Testis (tissue), 3 donors: ENCODE data around the gene CPVL. TPM values are rescaled to one million over a fixed set of nuclear protein-coding genes. Genes with fewer than 3 reads are reported as not detected.

Source experiments
- DNase-seq: peaks from one replicate; pipeline ENCODE4 v3.0.0-alpha.2; 2019
- H3K27ac ChIP-seq, 2 donors: fragments of 200-600 bp; sonication (generic); one replicate each; pipeline ENCODE4 v1.5.1; 2019
- H3K27me3 ChIP-seq: fragments of 200-600 bp; sonication (generic); one replicate; pipeline ENCODE4 v1.5.1; 2019
- H3K36me3 ChIP-seq: fragments of 200-600 bp; sonication (generic); one replicate; pipeline ENCODE4 v1.5.1; 2017; ENCODE audit warnings: low read depth; ENCODE audit errors: missing control alignments
- H3K4me1 ChIP-seq: fragments of 200-600 bp; sonication (generic); one replicate; pipeline ENCODE4 v1.5.1; 2019
- H3K4me3 ChIP-seq, 2 donors: fragments of 200-600 bp; sonication (generic); one replicate each; pipeline ENCODE4 v1.5.1; 2017 to 2019
- H3K9me3 ChIP-seq: fragments of 200-600 bp; sonication (generic); one replicate; pipeline ENCODE4 v1.5.1; 2017
- CTCF ChIP-seq, 3 experiments: fragments of 450-650 bp in 2 of 3; fragments of 200-600 bp in 1 of 3; sonication (generic) in 1 of 3; IDR thresholded peaks; one replicate each; pipeline ENCODE4 v1.5.1; 2016 to 2019; ENCODE audit warnings: antibody characterized with exemption in 3 of 3, mild to moderate bottlenecking in 2 of 3, moderate library complexity in 1 of 3
- POLR2A ChIP-seq: fragments of 450-650 bp; IDR thresholded peaks from one replicate; pipeline ENCODE4 v1.6.1; 2017; ENCODE audit warnings: antibody characterized with exemption, mild to moderate bottlenecking, moderate library complexity
- WGBS, 2 donors: methylation state at CpG; one replicate each; pipeline ENCODE4 v1.1.5; 2018; 5-methylcytosine and 5-hydroxymethylcytosine counted together
- intact Hi-C: fragments of 100-400 bp; cut with DNase I; formaldehyde crosslinking; loops from one replicate; pipeline ENCODE4 v1.15.1; 2023; ENCODE audit warnings: low total_unique reads
- polyA plus RNA-seq: library from polyadenylated mRNA; stranded (reverse); fragments of 350-450 nt; fragmentation: Illumina TruSeq; extraction: RNeasy Lipid Tissue Mini Kit (QIAGEN cat#74804); gene quantifications from one replicate; pipeline ENCODE4 v1.2.3, GENCODE V29; 2014; ENCODE audit warnings: low read depth, low replicate concordance; ENCODE audit not compliant: insufficient read depth
- total RNA-seq, 2 donors: library from RNA; depleted of rRNA; stranded (reverse); fragments of >200 nt; gene quantifications; one replicate each; pipeline ENCODE4 v1.2.3, GENCODE V29; 2016

The CPVL gene
- total and polyA plus RNA-seq, 3 donors from 2014 or later, result 26.6 to 55.1 (median 51.1) TPM

DNA sequence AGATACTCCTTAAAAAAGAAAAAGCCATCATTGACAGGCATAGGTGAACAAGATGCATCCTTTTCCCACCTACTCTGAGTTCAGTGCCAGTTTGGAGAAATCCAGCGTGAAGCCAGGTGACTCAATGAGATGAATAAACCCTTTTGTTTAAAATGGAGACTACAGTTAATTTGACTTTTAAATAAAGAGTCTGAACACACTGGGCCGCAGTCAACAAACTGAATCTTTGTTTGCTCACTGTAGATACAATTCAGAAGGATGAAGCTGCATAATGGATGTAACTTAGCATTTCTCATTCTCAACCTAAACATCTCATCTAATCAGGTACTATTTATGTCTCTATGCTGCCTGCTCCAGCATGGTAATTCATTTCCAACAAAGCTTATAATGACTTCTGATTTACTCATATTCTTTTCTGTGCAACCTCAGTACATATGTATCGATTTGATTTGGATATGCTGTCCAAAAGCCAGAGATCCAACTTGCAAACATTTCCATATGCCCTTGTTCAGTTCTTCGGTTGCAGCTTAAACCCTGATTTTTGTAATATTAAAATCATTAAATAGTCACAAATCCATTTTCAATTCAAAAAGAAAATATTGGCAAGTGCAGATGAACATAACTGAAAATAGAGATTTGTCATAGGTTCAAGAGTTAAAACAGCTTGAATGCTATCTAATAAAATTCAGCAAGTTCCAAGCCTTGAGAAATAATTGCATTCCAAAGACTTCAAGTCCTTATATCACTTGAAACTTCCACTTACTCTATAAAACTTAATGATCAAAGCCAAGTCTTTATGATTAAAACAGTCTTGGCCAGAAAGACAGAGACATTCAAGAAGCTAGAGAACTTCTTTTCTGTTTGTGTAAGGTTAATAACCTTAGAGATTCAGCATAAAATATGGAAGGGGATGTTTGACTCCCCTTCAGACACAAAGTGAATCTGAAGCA lies 67.8 kb downstream of the CPVL start:
- TF ChIP-seq POLR2A (no peak), CTCF (IDR thresholded peaks at IDR 0.05) (no peak)
- no peak for DNase-seq
- H3K4me1 ChIP-seq, result peaks cover 6% of the 10 kb centered on the region
- no peaks in the 10 kb centered on the region for H3K27me3 ChIP-seq
- 84 to 93% methylated on average over 4 of the region's 4 CpGs for WGBS, 2 donors
- no peak overlapping the region for H3K27ac ChIP-seq
- no peak overlapping the region for H3K4me3 ChIP-seq
- H3K9me3 ChIP-seq, result no peaks in the 10 kb centered on the region
- intact Hi-C loops, result no loop called here
- no peaks in the 10 kb centered on the region for H3K36me3 ChIP-seq

GRCh38 chr7:29077854-29078253 lies 68.5 kb downstream of the CPVL start:
- TF ChIP-seq POLR2A (no peak), CTCF (IDR thresholded peaks at IDR 0.05) (no peak)
- DNase-seq, result no peak
- Histone ChIP-seq H3K27ac (no peak overlapping the region), H3K4me3 (no peak overlapping the region), H3K27me3 (no peaks in the 10 kb centered on the region), H3K36me3 (no peaks in the 10 kb centered on the region), H3K4me1 (peaks cover 6% of the 10 kb centered on the region), H3K9me3 (no peaks in the 10 kb centered on the region)
- intact Hi-C loops, result no loop called here
- 96% methylated on average over 4 of the region's 4 CpGs for WGBS, 2 donors

DNA sequence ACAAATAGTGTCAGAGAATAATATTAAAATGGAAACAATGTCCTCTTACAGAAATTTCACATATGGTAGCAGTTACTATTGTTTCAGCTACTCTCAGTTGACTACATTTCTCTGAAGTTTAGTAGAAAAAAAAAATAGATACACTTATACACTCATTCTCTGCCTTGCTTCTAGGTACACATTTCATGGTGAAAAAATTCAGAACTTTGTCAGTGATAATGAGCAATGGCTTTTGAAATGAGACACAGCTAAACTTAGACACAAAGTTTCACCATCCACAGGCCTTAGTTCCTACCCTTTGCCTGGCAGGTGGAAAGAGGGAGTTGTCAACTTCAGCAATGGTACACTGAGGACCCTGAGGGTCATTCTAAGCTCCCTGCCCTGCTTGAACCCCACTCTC lies 69.2 kb downstream of the CPVL start:
- intact Hi-C loops, result no loop called here
- Histone ChIP-seq H3K4me1 (peaks cover 6% of the 10 kb centered on the region), H3K27me3 (no peaks in the 10 kb centered on the region), H3K4me3 (no peak overlapping the region), H3K27ac (no peak overlapping the region), H3K9me3 (no peaks in the 10 kb centered on the region), H3K36me3 (no peaks in the 10 kb centered on the region)
- TF ChIP-seq POLR2A, result no peak
- TF ChIP-seq CTCF (IDR thresholded peaks at IDR 0.05), result no peak
- DNase-seq, result no peak

- Histone ChIP-seq H3K4me3 (no peak overlapping the region), H3K27me3 (no peaks in the 10 kb centered on the region), H3K27ac (peak overlapping the region in 1 of 2 donors; percentile 13), H3K9me3 (no peaks in the 10 kb centered on the region), H3K36me3 (no peaks in the 10 kb centered on the region), H3K4me1 (peaks cover 6% of the 10 kb centered on the region)
- no peak for DNase-seq
- WGBS, 2 donors, result 54 to 67% methylated on average over 5 of the region's 5 CpGs
- no peak for TF ChIP-seq CTCF (IDR thresholded peaks at IDR 0.05)
- TF ChIP-seq POLR2A, result no peak
- intact Hi-C loops, result no loop called here
Measured at GRCh38 chr7:29076631-29077030, 69.7 kb downstream of the CPVL start.

GRCh38 chr7:29075606-29076005 lies 70.7 kb downstream of the CPVL start:
- Histone ChIP-seq H3K4me3 (no peak overlapping the region), H3K9me3 (no peaks in the 10 kb centered on the region), H3K36me3 (no peaks in the 10 kb centered on the region), H3K27ac (no peak overlapping the region), H3K4me1 (peaks cover 6% of the 10 kb centered on the region), H3K27me3 (no peaks in the 10 kb centered on the region)
- TF ChIP-seq CTCF (IDR thresholded peaks at IDR 0.05), result no peak
- no peak for TF ChIP-seq POLR2A
- intact Hi-C loops, result no loop called here
- 60 to 72% methylated on average over 1 of the region's 1 CpG for WGBS, 2 donors
- no peak for DNase-seq
